GM12878 (cell line): ENCODE measurements around the gene ATXN1. TPM values are rescaled to one million over a fixed set of nuclear protein-coding genes. Genes with fewer than 3 reads are reported as not detected.

Experiments
- ASH2L ChIP-seq: fragments of 300-600, 200-600 bp; sonication (generic); IDR thresholded peaks from 2 replicates; pipeline ENCODE4 v1.6.1; 2017; ENCODE audit warnings: low read depth, mild to moderate bottlenecking, borderline replicate concordance
- BACH1 ChIP-seq: fragments of 450-650 bp; IDR thresholded peaks from 2 replicates; pipeline ENCODE4 v1.6.1; 2017; ENCODE audit warnings: mild to moderate bottlenecking, borderline replicate concordance
- BCL3 ChIP-seq: IDR thresholded peaks from 2 replicates; pipeline ENCODE4 v1.6.1; 2011; ENCODE audit warnings: borderline replicate concordance, low read depth, mild to moderate bottlenecking, moderate library complexity, low read length; ENCODE audit not compliant: insufficient read depth, poor library complexity, severe bottlenecking
- BMI1 ChIP-seq: fragments of 450-650 bp; IDR thresholded peaks from 2 replicates; pipeline ENCODE4 v1.6.1; 2016; ENCODE audit warnings: mild to moderate bottlenecking, moderate library complexity, borderline replicate concordance
- CEBPB ChIP-seq, 2 experiments: fragments of 150-350 bp in 1 of 2; IDR thresholded peaks; 2 replicates each; pipeline ENCODE4 v1.6.1; 2012 to 2014; ENCODE audit warnings: low read depth in 2 of 2, low read length in 2 of 2, borderline replicate concordance in 1 of 2, inconsistent platforms in 1 of 2
- CHD2 ChIP-seq: IDR thresholded peaks from 2 replicates; pipeline ENCODE4 v1.6.1; 2011; ENCODE audit warnings: low read depth, low read length, improper control_type of control experiment, borderline replicate concordance
- CHD4 ChIP-seq: fragments of 200-600 bp; sonication (generic); IDR thresholded peaks from 2 replicates; pipeline ENCODE4 v1.6.1; 2016; ENCODE audit warnings: mild to moderate bottlenecking
- CREM ChIP-seq: IDR thresholded peaks from 2 replicates; pipeline ENCODE4 v1.6.1; 2014; ENCODE audit warnings: antibody characterized with exemption, low read depth
- CTCF ChIP-seq, 3 experiments: IDR thresholded peaks in 2 of 3; conservative IDR thresholded peaks in 1 of 3; 2 replicates each; pipeline ENCODE4 v1.5.1; 2011; ENCODE audit warnings: low read depth in 3 of 3, low read length in 3 of 3, mild to moderate bottlenecking in 3 of 3, control low read depth in 2 of 3, moderate library complexity in 2 of 3, inconsistent platforms in 1 of 3, mixed read lengths in 1 of 3; ENCODE audit not compliant: control insufficient read depth in 2 of 3, insufficient read depth in 1 of 3; ENCODE audit errors: extremely low read depth in 1 of 3
- EGR1 ChIP-seq, 2 experiments: IDR thresholded peaks; 1 replicate in 1 of 2; 2 replicates in 1 of 2; pipeline ENCODE4 v1.6.1; 2011 to 2012; ENCODE audit warnings: low read depth in 2 of 2, low read length in 2 of 2, borderline replicate concordance in 1 of 2, mild to moderate bottlenecking in 1 of 2, moderate library complexity in 1 of 2
- JUND ChIP-seq: IDR thresholded peaks from 2 replicates; pipeline ENCODE4 v1.6.1; 2012; ENCODE audit warnings: low read depth, mild to moderate bottlenecking, low read length, improper control_type of control experiment, moderate library complexity
- MEF2A ChIP-seq: IDR thresholded peaks from 2 replicates; pipeline ENCODE4 v1.6.1; 2011; ENCODE audit warnings: low read depth, mild to moderate bottlenecking, low read length, moderate library complexity; ENCODE audit not compliant: insufficient read depth
- MYB ChIP-seq: fragments of 150-350 bp; IDR thresholded peaks from 2 replicates; pipeline ENCODE4 v1.6.1; 2014; ENCODE audit warnings: mild to moderate bottlenecking, low read depth, low read length, borderline replicate concordance
- PAX5 ChIP-seq: IDR thresholded peaks from 2 replicates; pipeline ENCODE4 v1.6.1; 2011; ENCODE audit warnings: low read depth, low read length, borderline replicate concordance
- RAD51 ChIP-seq: fragments of 450-650 bp; IDR thresholded peaks from 2 replicates; pipeline ENCODE4 v1.6.1; 2016; ENCODE audit warnings: moderate library complexity, mild to moderate bottlenecking, inconsistent platforms
- RBBP5 ChIP-seq: fragments of 200-600 bp; sonication (generic); conservative IDR thresholded peaks from 2 replicates; pipeline ENCODE4 v1.6.1; 2016
- SP1 ChIP-seq: IDR thresholded peaks from one replicate; pipeline ENCODE4 v1.6.1; 2011; ENCODE audit warnings: low read depth, low read length
- SREBF1 ChIP-seq: IDR thresholded peaks from 2 replicates; pipeline ENCODE4 v1.6.1; 2012; ENCODE audit warnings: mild to moderate bottlenecking, low read length
- STAT3 ChIP-seq: IDR thresholded peaks from 2 replicates; pipeline ENCODE4 v1.6.1; 2011; ENCODE audit warnings: low read depth, low read length, improper control_type of control experiment
- TAF1 ChIP-seq: IDR thresholded peaks from 2 replicates; pipeline ENCODE4 v1.6.1; 2011; ENCODE audit warnings: mild to moderate bottlenecking, low read depth, low read length, borderline replicate concordance
- TCF7 ChIP-seq: IDR thresholded peaks from 2 replicates; pipeline ENCODE4 v1.6.1; 2014; ENCODE audit warnings: antibody characterized with exemption, borderline replicate concordance
- ZBTB11 ChIP-seq: fragments of 450-650 bp; formaldehyde crosslinking; IDR thresholded peaks from 2 replicates; pipeline ENCODE4 v1.5.0; 2022; ENCODE audit warnings: mild to moderate bottlenecking, missing genetic modification characterization
- polyA plus RNA-seq, 11 experiments: library from polyadenylated mRNA; depleted of rRNA in 4 of 11; unstranded in 6 of 11; stranded (reverse) in 5 of 11; fragments of >200 nt; fragmentation: Nextera tagmentation in 4 of 11; fragmentation: Illumina TruSeq in 1 of 11; extraction: Ambion mirVana in 4 of 11; extraction: Trizol in 1 of 11; gene quantifications; 1 replicate in 1 of 11; 2 replicates in 10 of 11; pipeline versions ENCODE4 v1.2.1 to v1.2.3, GENCODE V29; 2011 to 2016; ENCODE audit warnings: inconsistent platforms in 2 of 11, missing spikeins in 2 of 11, low read depth in 1 of 11
- total RNA-seq, 4 experiments: library from RNA; depleted of rRNA in 3 of 4; stranded (reverse); fragments of >200 nt in 3 of 4; fragmentation: Illumina TruSeq in 1 of 4; extraction: Trizol in 1 of 4; gene quantifications; 2 replicates each; pipeline versions ENCODE4 v1.2.1 to v1.2.3, GENCODE V29; 2013 to 2021

Gene ATXN1
- total and polyA plus RNA-seq, 10 of the 15 experiments (the other 5 are each of a cell fraction or from before 2014, with no cell fraction given): 12.2 to 51.2 (median 20.5) TPM

- TF ChIP-seq SREBF1 (no peak), CEBPB (IDR thresholded peaks at IDR 0.05; ENCODE audit: borderline replicate concordance in 1 of 2, low read depth in 2 of 2, low read length in 2 of 2) (no peak; a peak in 1 of 4 replicates), BCL3 (peak; percentile 60), MEF2A (0 out of 2 replicates have a peak, but pooled peaks have one; percentile 40), SP1 (peak; percentile 62), JUND (no peak), BACH1 (peak; percentile 25; the same call in 1 of the 2 replicates), CHD4 (no peak), CHD2 (peak; percentile 19; the same call in 1 of the 2 replicates), TAF1 (0 out of 2 replicates have a peak, but pooled peaks have one; percentile 37), ASH2L (no peak), STAT3 (no peak), PAX5 (peak; percentile 93), RAD51 (peak; percentile 66; the same call in 1 of the 2 replicates), MYB (no peak), CREM (peak; percentile 72), CTCF (IDR thresholded peaks at IDR 0.05 in 2 of 3, conservative IDR thresholded peaks at IDR 0.05 in 1 of 3; ENCODE audit: control insufficient read depth in 2 of 3, extremely low read depth in 1 of 3, insufficient read depth in 1 of 3, low read depth in 3 of 3, low read length in 3 of 3) (no peak), BMI1 (peak; percentile 45; the same call in 1 of the 2 replicates), TCF7 (peak; percentile 10; the same call in 1 of the 2 replicates), RBBP5 (no peak), ZBTB11 (no peak), EGR1 (IDR thresholded peaks at IDR 0.05; ENCODE audit: borderline replicate concordance in 1 of 2, low read depth in 2 of 2, low read length in 2 of 2) (no peak)
Observed at GRCh38 chr6:16471222-16471909, 289.9 kb downstream of the ATXN1 start (continued).
